Measurements from ENCODE around the gene LUZP4. TPM values are rescaled to one million over a fixed set of nuclear protein-coding genes. Genes with fewer than 3 reads are reported as not detected.

LUZP4 gene
- not detected in 2 replicates for total RNA-seq (2014; rRNA removed; shearing (Covaris generic))
- total RNA-seq (2022) = not detected in 2 replicates
- Bru-seq, nascent RNA = not detected
- not detected for BruChase-seq, experiment 1, labeled RNA remaining after a 6-hour chase
- BruChase-seq, experiment 2, labeled RNA remaining after a 2-hour chase = not detected
- long read RNA-seq = 0 reads

DNA sequence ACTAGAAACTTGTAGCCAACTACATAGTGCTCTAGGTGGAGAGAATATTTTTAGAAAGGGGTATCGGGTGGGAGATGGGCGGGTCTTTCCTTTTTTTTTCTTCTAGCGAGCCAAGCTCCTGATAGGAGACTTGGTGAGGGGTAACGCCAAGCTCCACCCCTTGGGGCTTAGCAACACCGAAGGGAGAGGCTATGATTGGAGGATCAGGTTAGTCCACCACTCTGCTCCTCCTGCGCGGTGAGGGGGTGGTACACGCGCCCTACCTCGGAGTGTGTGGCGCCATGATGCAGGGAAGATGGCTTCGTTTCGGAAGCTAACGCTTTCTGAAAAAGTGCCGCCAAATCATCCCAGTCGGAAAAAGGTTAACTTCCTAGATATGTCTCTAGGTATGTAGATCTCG lies at the start of gene LUZP4:
Gene LUZP4, plus strand, starts transcription at position 251 of the 400 bp plus-strand sequence. Its CDS starts 45 bp downstream, at position 296.
- no peak within 1 kb of the TSS for H2AFZ ChIP-seq (ENCODE audit: low read length)
- BruUV-seq (replicated peaks) = no TSS peak
- H3K4me2 ChIP-seq (ENCODE audit: low read length) = no peak within 1 kb of the TSS
- no peaks in the 10 kb centered on the region for H3K9me2 ChIP-seq (ENCODE audit: insufficient read depth, low read length)
- H4K20me1 ChIP-seq (ENCODE audit: insufficient read depth, low read length) = no peaks in the 10 kb centered on the region
- no peaks in the 10 kb centered on the region for H3K36me3 ChIP-seq (ENCODE audit: insufficient read depth, low read length)
- H3K79me2 ChIP-seq (ENCODE audit: insufficient read depth, low read depth, low read length) = no peaks in the 10 kb centered on the region
- no peaks in the 10 kb centered on the region for H3K4me1 ChIP-seq (ENCODE audit: insufficient read depth, low read length, poor library complexity, severe bottlenecking)
- no peaks in the 10 kb centered on the region for H3K9me3 ChIP-seq (ENCODE audit: low read length)
- H3K4me3 ChIP-seq (ENCODE audit: low read depth, low read length, poor library complexity, severe bottlenecking) = no peak within 1 kb of the TSS
- CTCF ChIA-PET (ENCODE audit: unreplicated experiment) = no interaction called here
- TF ChIP-seq, protein P1, sequence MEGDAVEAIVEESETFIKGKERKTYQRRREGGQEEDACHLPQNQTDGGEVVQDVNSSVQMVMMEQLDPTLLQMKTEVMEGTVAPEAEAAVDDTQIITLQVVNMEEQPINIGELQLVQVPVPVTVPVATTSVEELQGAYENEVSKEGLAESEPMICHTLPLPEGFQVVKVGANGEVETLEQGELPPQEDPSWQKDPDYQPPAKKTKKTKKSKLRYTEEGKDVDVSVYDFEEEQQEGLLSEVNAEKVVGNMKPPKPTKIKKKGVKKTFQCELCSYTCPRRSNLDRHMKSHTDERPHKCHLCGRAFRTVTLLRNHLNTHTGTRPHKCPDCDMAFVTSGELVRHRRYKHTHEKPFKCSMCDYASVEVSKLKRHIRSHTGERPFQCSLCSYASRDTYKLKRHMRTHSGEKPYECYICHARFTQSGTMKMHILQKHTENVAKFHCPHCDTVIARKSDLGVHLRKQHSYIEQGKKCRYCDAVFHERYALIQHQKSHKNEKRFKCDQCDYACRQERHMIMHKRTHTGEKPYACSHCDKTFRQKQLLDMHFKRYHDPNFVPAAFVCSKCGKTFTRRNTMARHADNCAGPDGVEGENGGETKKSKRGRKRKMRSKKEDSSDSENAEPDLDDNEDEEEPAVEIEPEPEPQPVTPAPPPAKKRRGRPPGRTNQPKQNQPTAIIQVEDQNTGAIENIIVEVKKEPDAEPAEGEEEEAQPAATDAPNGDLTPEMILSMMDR (conservative IDR thresholded peaks at IDR 0.05; ENCODE audit: low read length) = no peak
- TF ChIP-seq EZH2phosphoT487 (IDR thresholded peaks at IDR 0.05; ENCODE audit: borderline replicate concordance, low read depth, low read length) = no peak
- no peak within 1 kb of the TSS for H3K27ac ChIP-seq (ENCODE audit: low read depth, low read length, poor library complexity, severe bottlenecking)
- no peak for DNase-seq (ENCODE audit: low spot score)
- intact Hi-C loops (cut with micrococcal nuclease; ENCODE audit: unreplicated experiment) = no loop called here
- POLR2A ChIA-PET = no interaction called here

- ChIA-PET CTCF (ENCODE audit: unreplicated experiment) (no interaction called here), POLR2A (no interaction called here)
- intact Hi-C loops (cut with micrococcal nuclease; ENCODE audit: unreplicated experiment) = no loop called here
- Histone ChIP-seq H3K9me2 (ENCODE audit: insufficient read depth, low read length) (no peaks in the 10 kb centered on the region), H2AFZ (ENCODE audit: low read length) (no peak overlapping the region), H3K4me2 (ENCODE audit: low read length) (no peak overlapping the region), H3K79me2 (ENCODE audit: insufficient read depth, low read depth, low read length) (no peaks in the 10 kb centered on the region), H3K36me3 (ENCODE audit: insufficient read depth, low read length) (no peaks in the 10 kb centered on the region), H3K4me3 (ENCODE audit: low read depth, low read length, poor library complexity, severe bottlenecking) (no peak overlapping the region), H3K27ac (ENCODE audit: low read depth, low read length, poor library complexity, severe bottlenecking) (no peak overlapping the region), H3K9me3 (ENCODE audit: low read length) (no peaks in the 10 kb centered on the region), H3K4me1 (ENCODE audit: insufficient read depth, low read length, poor library complexity, severe bottlenecking) (no peaks in the 10 kb centered on the region), H4K20me1 (ENCODE audit: insufficient read depth, low read length) (no peaks in the 10 kb centered on the region)
- no peak for DNase-seq (ENCODE audit: low spot score)
- no TSS peak for BruUV-seq (replicated peaks)
- TF ChIP-seq, protein P1 (conservative IDR thresholded peaks at IDR 0.05; ENCODE audit: low read length) = no peak
- no peak for TF ChIP-seq EZH2phosphoT487 (IDR thresholded peaks at IDR 0.05; ENCODE audit: borderline replicate concordance, low read depth, low read length)
Observed at GRCh38 chrX:115251458-115252233, 37.9 kb upstream of the LUZP4 start.

GRCh38 chrX:115255003-115255402 lies 34.5 kb upstream of the LUZP4 start:
- Histone ChIP-seq H3K4me3 (ENCODE audit: low read depth, low read length, poor library complexity, severe bottlenecking) (no peak overlapping the region), H3K4me2 (ENCODE audit: low read length) (no peak overlapping the region), H3K79me2 (ENCODE audit: insufficient read depth, low read depth, low read length) (no peaks in the 10 kb centered on the region), H3K9me2 (ENCODE audit: insufficient read depth, low read length) (no peaks in the 10 kb centered on the region), H3K36me3 (ENCODE audit: insufficient read depth, low read length) (no peaks in the 10 kb centered on the region), H2AFZ (ENCODE audit: low read length) (no peak overlapping the region), H4K20me1 (ENCODE audit: insufficient read depth, low read length) (no peaks in the 10 kb centered on the region), H3K4me1 (ENCODE audit: insufficient read depth, low read length, poor library complexity, severe bottlenecking) (no peaks in the 10 kb centered on the region), H3K9me3 (ENCODE audit: low read length) (no peaks in the 10 kb centered on the region), H3K27ac (ENCODE audit: low read depth, low read length, poor library complexity, severe bottlenecking) (no peak overlapping the region)
- ChIA-PET CTCF (ENCODE audit: unreplicated experiment) (no interaction called here), POLR2A (no interaction called here)
- TF ChIP-seq, protein P1 (conservative IDR thresholded peaks at IDR 0.05; ENCODE audit: low read length) = no peak
- TF ChIP-seq EZH2phosphoT487 (IDR thresholded peaks at IDR 0.05; ENCODE audit: borderline replicate concordance, low read depth, low read length) = no peak
- no peak for DNase-seq (ENCODE audit: low spot score)
- BruUV-seq (replicated peaks) = no TSS peak
- intact Hi-C loops (cut with micrococcal nuclease; ENCODE audit: unreplicated experiment) = no loop called here
